ENCODE results near the gene DCLK1. TPM values are rescaled to one million over a fixed set of nuclear protein-coding genes. Genes with fewer than 3 reads are reported as not detected.

DCLK1 gene
- total RNA-seq, 2 donors from 2014 or later: 2.6 to 8.6 TPM

DNA sequence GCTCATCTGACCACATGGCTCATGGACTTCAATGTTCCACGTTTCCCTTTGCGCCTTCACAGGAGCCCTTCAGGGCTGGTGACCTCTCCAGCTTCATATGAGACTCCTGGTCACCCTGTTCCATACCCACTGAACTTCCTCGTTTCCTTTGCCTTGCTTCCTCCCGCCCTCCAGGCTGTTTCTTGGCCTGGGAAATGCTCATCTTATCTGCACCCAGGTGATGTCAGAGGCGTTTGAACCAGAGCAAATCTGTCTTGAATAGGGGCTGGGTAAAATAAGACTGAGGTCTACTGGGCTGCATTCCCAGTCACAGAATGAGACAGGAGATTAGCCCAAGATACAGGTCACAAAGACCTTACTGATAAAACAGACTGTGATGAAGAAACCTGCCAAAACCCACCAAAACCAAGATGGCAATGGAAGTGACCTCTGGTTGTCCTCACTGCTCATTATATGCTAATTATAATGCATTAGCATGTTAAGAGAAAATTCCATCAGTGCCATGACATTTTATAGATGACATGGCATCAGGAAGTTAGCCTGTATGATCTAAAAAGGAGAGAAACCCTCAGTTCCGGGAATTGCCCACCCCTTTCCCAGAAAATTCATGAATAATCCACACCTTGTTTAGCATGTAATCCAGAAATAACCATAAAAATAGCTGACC is 102.7 kb downstream of the DCLK1 start:
- Histone ChIP-seq H3K27ac (no peak overlapping the region), H3K36me3 (replicated peaks in 1 of 2; ENCODE audit: insufficient read depth in 1 of 2, low read depth in 2 of 2) (no peaks in the 10 kb centered on the region), H3K4me1 (no peaks in the 10 kb centered on the region), H3K27me3 (no peaks in the 10 kb centered on the region), H3K9me3 (no peaks in the 10 kb centered on the region), H3K4me3 (no peak overlapping the region)
- no peak for DNase-seq
- intact Hi-C loops (cut with DNase I): no loop called here
- WGBS, 2 donors: 61 to 68% methylated on average over 6 of the region's 6 CpGs
- no peak for TF ChIP-seq POLR2A (IDR thresholded peaks at IDR 0.05)
- TF ChIP-seq, protein P1, sequence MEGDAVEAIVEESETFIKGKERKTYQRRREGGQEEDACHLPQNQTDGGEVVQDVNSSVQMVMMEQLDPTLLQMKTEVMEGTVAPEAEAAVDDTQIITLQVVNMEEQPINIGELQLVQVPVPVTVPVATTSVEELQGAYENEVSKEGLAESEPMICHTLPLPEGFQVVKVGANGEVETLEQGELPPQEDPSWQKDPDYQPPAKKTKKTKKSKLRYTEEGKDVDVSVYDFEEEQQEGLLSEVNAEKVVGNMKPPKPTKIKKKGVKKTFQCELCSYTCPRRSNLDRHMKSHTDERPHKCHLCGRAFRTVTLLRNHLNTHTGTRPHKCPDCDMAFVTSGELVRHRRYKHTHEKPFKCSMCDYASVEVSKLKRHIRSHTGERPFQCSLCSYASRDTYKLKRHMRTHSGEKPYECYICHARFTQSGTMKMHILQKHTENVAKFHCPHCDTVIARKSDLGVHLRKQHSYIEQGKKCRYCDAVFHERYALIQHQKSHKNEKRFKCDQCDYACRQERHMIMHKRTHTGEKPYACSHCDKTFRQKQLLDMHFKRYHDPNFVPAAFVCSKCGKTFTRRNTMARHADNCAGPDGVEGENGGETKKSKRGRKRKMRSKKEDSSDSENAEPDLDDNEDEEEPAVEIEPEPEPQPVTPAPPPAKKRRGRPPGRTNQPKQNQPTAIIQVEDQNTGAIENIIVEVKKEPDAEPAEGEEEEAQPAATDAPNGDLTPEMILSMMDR (IDR thresholded peaks at IDR 0.05): no peak
- ATAC-seq: no peak

DNA sequence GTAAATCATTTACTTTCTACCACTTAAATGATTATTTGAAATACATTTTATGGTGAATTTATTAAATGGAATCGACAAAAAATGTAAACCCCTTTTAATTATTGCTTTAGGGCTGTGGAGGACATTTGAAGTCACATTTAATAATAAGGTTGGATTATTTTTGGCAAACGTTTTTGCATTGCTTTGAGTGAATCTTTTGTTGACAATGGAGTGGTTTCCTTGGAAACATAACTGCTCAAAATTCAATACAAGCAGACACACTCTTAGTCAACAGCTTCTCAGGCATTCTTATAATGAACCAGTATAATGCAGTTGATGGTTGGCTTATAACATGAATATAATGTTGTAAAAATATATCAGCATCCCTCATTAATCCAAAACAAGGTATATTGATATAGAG is 104.7 kb downstream of the DCLK1 start:
- intact Hi-C loops (cut with DNase I): no loop called here
- Histone ChIP-seq H3K27ac (no peak overlapping the region), H3K36me3 (replicated peaks in 1 of 2; ENCODE audit: insufficient read depth in 1 of 2, low read depth in 2 of 2) (no peaks in the 10 kb centered on the region), H3K27me3 (no peaks in the 10 kb centered on the region), H3K9me3 (no peaks in the 10 kb centered on the region), H3K4me1 (no peaks in the 10 kb centered on the region), H3K4me3 (no peak overlapping the region)
- DNase-seq (no peak), ATAC-seq (no peak)
- WGBS, 2 donors: 28 to 32% methylated on average over 2 of the region's 2 CpGs
- TF ChIP-seq, protein P1 (IDR thresholded peaks at IDR 0.05): no peak
- no peak for TF ChIP-seq POLR2A (IDR thresholded peaks at IDR 0.05)

DNA sequence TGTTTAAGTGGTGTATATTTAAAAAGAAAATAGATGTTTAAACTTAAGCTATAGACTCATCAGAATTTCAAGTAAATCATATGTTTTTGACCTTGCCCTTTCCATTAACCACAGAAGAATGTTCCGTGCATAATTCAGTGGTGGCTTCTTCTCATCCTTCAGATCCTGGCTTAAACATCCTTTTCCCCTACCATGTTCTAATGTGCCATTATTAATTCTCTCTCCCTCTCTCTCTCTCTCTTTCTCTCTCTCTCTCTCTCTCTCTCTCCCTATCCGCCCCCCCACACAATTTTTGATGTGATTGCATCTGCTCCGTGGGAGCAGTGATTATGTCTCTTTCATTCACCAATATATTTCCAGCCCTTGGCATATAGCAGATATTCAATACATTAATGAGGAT is 116.4 kb downstream of the DCLK1 start:
- no peak overlapping the region for H3K4me3 ChIP-seq
- WGBS, 2 donors: 52 to 65% methylated on average over 3 of the region's 3 CpGs
- DNase-seq (no peak), ATAC-seq (no peak)
- no peaks in the 10 kb centered on the region for H3K27me3 ChIP-seq
- no peak overlapping the region for H3K27ac ChIP-seq
- intact Hi-C loops (cut with DNase I): no loop called here
- no peaks in the 10 kb centered on the region for H3K36me3 ChIP-seq (replicated peaks in 1 of 2; ENCODE audit: insufficient read depth in 1 of 2, low read depth in 2 of 2)
- TF ChIP-seq, protein P1 (IDR thresholded peaks at IDR 0.05): no peak
- no peak for TF ChIP-seq POLR2A (IDR thresholded peaks at IDR 0.05)
- no peaks in the 10 kb centered on the region for H3K4me1 ChIP-seq
- H3K9me3 ChIP-seq: no peaks in the 10 kb centered on the region

DNA sequence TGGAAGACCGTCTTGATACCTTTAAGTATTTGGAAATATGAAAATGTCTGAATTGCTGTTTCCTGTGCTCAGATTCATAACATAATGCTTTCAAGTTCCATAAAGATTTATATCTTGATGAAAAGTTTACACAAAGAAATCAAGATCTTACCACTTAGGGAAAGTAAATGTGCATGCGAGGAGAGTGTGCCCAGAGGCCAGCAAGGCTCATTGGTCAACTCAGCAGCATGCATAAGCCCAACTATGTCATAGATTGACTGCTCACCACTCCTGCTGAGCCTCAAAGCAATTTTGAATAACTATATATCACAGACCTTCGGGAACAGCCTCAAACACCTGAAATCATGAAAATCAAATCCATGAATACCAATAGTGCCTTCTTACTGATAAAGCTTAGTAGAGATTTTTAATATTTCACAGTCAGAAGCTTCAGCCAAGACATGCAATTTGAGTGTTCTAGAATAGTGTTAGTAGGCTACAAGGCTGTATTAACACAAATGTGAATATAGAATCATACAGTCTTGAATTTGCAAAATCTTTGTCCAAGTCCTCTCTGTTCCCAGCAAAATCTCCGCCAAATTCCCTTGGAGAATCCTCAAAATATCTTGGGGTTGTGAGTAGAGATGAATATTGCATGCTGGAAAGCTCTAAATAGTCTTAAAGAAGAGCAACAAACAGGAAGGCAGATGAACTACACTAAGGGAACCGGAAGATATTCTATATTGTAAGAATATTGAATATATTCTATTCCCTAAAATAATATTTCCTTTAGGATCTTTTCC is 124.1 kb downstream of the DCLK1 start:
- no peaks in the 10 kb centered on the region for H3K4me1 ChIP-seq
- no peaks in the 10 kb centered on the region for H3K36me3 ChIP-seq (replicated peaks in 1 of 2; ENCODE audit: insufficient read depth in 1 of 2, low read depth in 2 of 2)
- 64% methylated on average over 5 of the region's 5 CpGs for WGBS, 2 donors
- H3K9me3 ChIP-seq: no peaks in the 10 kb centered on the region
- intact Hi-C loops (cut with DNase I): no loop called here
- no peak overlapping the region for H3K27ac ChIP-seq
- no peak for TF ChIP-seq POLR2A (IDR thresholded peaks at IDR 0.05)
- TF ChIP-seq, protein P1 (IDR thresholded peaks at IDR 0.05): no peak
- no peaks in the 10 kb centered on the region for H3K27me3 ChIP-seq
- ATAC-seq (no peak), DNase-seq (no peak)
- no peak overlapping the region for H3K4me3 ChIP-seq

Data from body of pancreas (tissue), 4 donors.